ENCODE measurements around the gene KLHL22. TPM values are rescaled to one million over a fixed set of nuclear protein-coding genes. Genes with fewer than 3 reads are reported as not detected.
A peak's percentile ranks its signal among the peaks of the same experiment; 100 is the strongest.
"Not testable (repeated sequence)": the region's sequence is repeated elsewhere in the genome, so short reads cannot be mapped to it uniquely, and the experiment has no call there.

The KLHL22 gene
- total RNA-seq, 4 donors from 2014 or later: 7.7 to 13.0 (median 8.3) TPM

DNA sequence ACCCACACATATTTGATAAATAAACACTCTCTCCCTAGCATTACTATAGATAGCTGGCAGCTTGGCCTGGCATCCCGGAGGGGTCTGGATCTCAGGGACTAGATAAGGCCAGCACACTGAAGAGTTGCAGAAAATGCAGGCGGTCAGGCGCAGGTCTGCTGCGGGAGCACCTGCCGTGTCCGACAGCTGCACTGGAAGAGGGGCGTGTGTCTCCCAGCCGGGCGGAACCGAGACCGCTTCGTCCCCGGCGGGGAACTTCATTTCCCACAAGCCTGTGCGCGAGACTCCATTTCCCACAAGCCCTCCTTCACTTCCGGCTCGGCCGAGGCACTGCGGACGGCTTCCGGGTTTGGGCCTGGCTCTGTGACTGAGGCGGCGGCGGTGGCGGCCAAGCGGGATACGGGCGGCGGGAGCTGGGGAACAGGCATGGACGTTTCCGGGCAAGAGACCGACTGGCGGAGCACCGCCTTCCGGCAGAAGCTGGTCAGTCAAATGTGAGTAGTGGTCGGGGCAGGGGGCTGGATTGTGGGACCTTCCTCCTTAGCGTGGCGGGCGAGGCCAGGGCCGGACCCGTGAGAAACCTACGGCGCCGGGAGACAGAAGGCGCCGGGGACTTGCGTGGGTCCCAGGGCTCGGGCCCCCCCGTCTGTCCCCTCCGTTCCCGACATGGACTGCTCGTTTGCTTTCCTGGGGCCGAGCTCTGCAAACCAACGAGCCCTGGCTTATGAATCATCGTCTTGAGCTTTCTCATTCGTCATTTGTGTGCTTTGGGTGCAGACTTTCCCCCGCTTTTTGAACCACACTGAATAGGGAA, 11.9 kb upstream of the KLHL22 start, which contains the start of gene MED15:
Gene MED15 (plus strand): TSS at position 358 of the 814 bp plus-strand sequence. CDS start 69 bp downstream, at position 427.
- peak within 1 kb of the TSS; percentile 97 to 99 (median 99) for H3K27ac ChIP-seq
- WGBS, 2 donors: 2% methylated on average over 12 to 13 of the region's 58 CpGs
- DNase-seq: peak; percentile 57
- intact Hi-C loops (cut with DNase I): no loop called here
- H3K27me3 ChIP-seq: no peaks in the 10 kb centered on the region
- H3K36me3 ChIP-seq: no peaks in the 10 kb centered on the region
- H3K9me3 ChIP-seq: no peaks in the 10 kb centered on the region
- peak in 3 of 4 donors; percentile 53 to 93 (median 79) for TF ChIP-seq POLR2A (IDR thresholded peaks at IDR 0.05)
- TF ChIP-seq, protein P1, sequence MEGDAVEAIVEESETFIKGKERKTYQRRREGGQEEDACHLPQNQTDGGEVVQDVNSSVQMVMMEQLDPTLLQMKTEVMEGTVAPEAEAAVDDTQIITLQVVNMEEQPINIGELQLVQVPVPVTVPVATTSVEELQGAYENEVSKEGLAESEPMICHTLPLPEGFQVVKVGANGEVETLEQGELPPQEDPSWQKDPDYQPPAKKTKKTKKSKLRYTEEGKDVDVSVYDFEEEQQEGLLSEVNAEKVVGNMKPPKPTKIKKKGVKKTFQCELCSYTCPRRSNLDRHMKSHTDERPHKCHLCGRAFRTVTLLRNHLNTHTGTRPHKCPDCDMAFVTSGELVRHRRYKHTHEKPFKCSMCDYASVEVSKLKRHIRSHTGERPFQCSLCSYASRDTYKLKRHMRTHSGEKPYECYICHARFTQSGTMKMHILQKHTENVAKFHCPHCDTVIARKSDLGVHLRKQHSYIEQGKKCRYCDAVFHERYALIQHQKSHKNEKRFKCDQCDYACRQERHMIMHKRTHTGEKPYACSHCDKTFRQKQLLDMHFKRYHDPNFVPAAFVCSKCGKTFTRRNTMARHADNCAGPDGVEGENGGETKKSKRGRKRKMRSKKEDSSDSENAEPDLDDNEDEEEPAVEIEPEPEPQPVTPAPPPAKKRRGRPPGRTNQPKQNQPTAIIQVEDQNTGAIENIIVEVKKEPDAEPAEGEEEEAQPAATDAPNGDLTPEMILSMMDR (IDR thresholded peaks at IDR 0.05): peak in 2 of 6 experiments; percentile 8 to 15
- H3K4me1 ChIP-seq: peaks cover 30 to 62% (median 34%) of the 10 kb centered on the region in 3 donors
- H3K4me3 ChIP-seq: peak within 1 kb of the TSS; percentile 82 to 99 (median 94)

DNA sequence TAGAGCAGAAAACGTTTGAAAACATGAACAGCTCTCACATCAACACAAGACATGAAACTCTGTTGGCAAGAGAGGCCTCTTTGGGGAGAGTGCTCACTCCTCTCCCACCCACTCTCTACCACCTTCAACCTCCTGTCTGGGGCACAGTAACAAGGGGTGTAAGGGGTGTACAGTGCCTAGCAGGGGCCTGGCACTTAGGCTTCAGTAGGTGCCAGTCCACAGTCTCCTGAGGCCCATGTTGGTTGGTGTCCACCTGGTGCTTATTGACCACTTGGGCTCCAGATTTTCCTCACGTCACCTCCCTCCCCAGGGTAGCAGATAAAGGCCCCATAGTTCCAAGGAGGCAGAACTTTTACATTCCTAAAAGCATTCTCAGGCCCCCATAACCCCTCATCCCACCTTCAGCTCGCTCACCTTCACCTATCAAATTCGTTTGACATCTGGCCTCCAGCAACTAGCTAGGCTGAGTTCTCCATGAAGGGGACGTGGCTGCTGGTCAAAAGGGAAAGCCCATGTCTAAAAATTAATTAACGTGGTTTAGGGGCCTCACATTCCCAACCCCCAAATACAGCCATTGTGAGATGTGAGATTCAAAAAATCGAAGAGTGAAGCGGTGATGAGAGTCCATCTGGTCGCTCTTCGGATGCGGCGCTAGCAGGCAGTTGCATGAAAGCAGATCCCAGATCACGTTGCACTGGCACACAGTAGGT, 11.1 kb upstream of the KLHL22 start:
- DNase-seq: no peak
- 67 to 72% methylated on average over 12 to 13 of the region's 13 CpGs for WGBS, 2 donors
- no peaks in the 10 kb centered on the region for H3K9me3 ChIP-seq
- intact Hi-C loops (cut with DNase I): no loop called here
- H3K27me3 ChIP-seq: no peaks in the 10 kb centered on the region
- peaks cover 29 to 54% (median 30%) of the 10 kb centered on the region in 3 donors for H3K4me1 ChIP-seq
- TF ChIP-seq, protein P1 (IDR thresholded peaks at IDR 0.05): no peak
- TF ChIP-seq POLR2A (IDR thresholded peaks at IDR 0.05): no peak
- H3K4me3 ChIP-seq: peak overlapping the region in 3 of 4 donors; percentile 93 to 99 (median 96)
- peaks cover 0 to under 1% (median 0%) of the 10 kb centered on the region in 3 donors for H3K36me3 ChIP-seq
- H3K27ac ChIP-seq: peak overlapping the region in 3 of 4 donors; percentile 99

DNA sequence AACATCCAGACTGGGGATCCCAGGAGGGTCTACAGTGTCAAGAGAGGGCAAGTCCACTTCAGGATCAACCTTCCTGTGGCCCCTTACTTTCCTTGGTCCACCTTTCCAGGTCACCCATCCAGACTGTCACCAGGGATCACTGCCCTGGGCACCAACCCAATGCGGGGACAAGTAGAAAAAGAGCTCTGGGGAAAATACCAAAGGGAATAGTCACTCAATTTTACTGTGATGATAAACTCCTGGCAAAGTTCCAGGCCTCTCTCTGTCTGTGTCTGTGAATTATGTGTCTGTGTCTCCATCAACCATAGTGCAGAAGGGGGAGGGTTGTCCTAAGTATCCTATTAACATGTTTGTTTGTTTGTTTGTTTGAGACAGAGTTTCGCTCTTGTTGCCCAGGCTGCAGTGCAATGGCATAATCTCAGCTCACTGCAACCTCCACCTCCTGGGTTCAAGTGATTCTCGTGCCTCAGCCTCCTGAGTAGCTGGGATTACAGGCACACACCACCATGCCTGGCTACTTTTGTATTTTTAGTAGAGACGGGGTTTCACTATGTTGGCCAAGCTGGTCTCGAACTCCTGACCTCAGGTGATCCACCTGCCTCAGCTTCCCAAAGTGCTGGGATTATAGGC, 8.8 kb upstream of the KLHL22 start:
- DNase-seq; H3K27ac ChIP-seq; intact Hi-C loops (cut with DNase I); H3K27me3 ChIP-seq; H3K4me3 ChIP-seq; H3K9me3 ChIP-seq: not testable (repeated sequence)
- Histone ChIP-seq H3K36me3 (peaks cover 0 to 23% (median 0%) of the 10 kb centered on the region in 3 donors), H3K4me1 (peaks cover 7 to 31% (median 21%) of the 10 kb centered on the region in 3 donors)
- 50 to 80% methylated on average over 3 of the region's 5 CpGs for WGBS, 2 donors

- Histone ChIP-seq H3K27me3 (no peaks in the 10 kb centered on the region), H3K4me1 (peaks cover 3 to 25% (median 16%) of the 10 kb centered on the region in 3 donors), H3K4me3 (no peak overlapping the region), H3K27ac (no peak overlapping the region), H3K36me3 (peaks cover 0 to 25% (median 0%) of the 10 kb centered on the region in 3 donors), H3K9me3 (no peaks in the 10 kb centered on the region)
- TF ChIP-seq, protein P1 (IDR thresholded peaks at IDR 0.05): no peak
- TF ChIP-seq POLR2A (IDR thresholded peaks at IDR 0.05): no peak
- 82 to 93% methylated on average over 2 of the region's 2 CpGs for WGBS, 2 donors
- intact Hi-C loops (cut with DNase I): no loop called here
- no peak for DNase-seq
Measured at GRCh38 chr22:20503816-20504215, 8.2 kb upstream of the KLHL22 start.

DNA sequence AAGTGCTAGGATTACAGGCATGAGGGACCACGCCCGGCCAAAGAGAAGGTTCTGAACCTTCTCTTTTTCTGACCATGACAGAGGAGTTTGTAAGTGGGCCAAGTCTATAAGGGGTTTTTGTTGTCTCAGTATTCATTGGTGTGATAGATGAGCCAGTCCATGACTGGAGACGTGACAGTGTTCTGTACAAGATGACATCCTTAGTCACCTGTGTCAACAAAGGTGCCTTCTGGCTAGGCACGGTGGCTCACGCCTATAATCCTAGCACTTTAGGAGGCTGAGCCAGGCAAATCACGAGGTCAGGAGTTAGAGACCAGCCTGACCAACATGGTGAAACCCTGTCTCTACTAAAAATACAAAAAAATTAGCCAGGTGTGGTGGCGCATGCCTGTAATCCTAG, 4.2 kb upstream of the KLHL22 start:
- 64 to 75% methylated on average over 5 to 7 of the region's 7 CpGs for WGBS, 2 donors
- TF ChIP-seq, protein P1 (IDR thresholded peaks at IDR 0.05): no peak
- no peak for TF ChIP-seq POLR2A (IDR thresholded peaks at IDR 0.05)
- Histone ChIP-seq H3K36me3 (peaks cover 0 to 25% (median 0%) of the 10 kb centered on the region in 3 donors), H3K4me1 (peaks cover 5 to 33% (median 11%) of the 10 kb centered on the region in 3 donors), H3K4me3 (no peak overlapping the region), H3K27me3 (no peaks in the 10 kb centered on the region), H3K9me3 (no peaks in the 10 kb centered on the region), H3K27ac (no peak overlapping the region)
- no peak for DNase-seq
- intact Hi-C loops (cut with DNase I): loop anchor here (5.0 kb wide), 1 partner anchor 82 kb away; no protein-coding TSS in a partner anchor
